GM12878 (cell line): ENCODE results near the gene MICAL3.

ENCODE experiments used
- HDAC6 ChIP-seq: fragments of 200-600 bp; sonication (generic); IDR thresholded peaks from one replicate; pipeline ENCODE4 v1.8.0; 2017; ENCODE audit warnings: antibody characterized with exemption; ENCODE audit not compliant: unreplicated experiment
- NFIC ChIP-seq: IDR thresholded peaks from 2 replicates; pipeline ENCODE4 v1.6.1; 2012; ENCODE audit warnings: low read depth, mild to moderate bottlenecking, inconsistent platforms, low read length, moderate library complexity
- SMC3 ChIP-seq: IDR thresholded peaks from 2 replicates; pipeline ENCODE4 v1.6.1; 2011; ENCODE audit warnings: low read length, improper control_type of control experiment, borderline replicate concordance
- TCF7 ChIP-seq: IDR thresholded peaks from 2 replicates; pipeline ENCODE4 v1.6.1; 2014; ENCODE audit warnings: antibody characterized with exemption, borderline replicate concordance
- TF ChIP-seq, protein P1 (sequence below): IDR thresholded peaks from 2 replicates; pipeline ENCODE4 v1.6.1; 2012; ENCODE audit warnings: low read depth, low read length, improper control_type of control experiment

DNA sequence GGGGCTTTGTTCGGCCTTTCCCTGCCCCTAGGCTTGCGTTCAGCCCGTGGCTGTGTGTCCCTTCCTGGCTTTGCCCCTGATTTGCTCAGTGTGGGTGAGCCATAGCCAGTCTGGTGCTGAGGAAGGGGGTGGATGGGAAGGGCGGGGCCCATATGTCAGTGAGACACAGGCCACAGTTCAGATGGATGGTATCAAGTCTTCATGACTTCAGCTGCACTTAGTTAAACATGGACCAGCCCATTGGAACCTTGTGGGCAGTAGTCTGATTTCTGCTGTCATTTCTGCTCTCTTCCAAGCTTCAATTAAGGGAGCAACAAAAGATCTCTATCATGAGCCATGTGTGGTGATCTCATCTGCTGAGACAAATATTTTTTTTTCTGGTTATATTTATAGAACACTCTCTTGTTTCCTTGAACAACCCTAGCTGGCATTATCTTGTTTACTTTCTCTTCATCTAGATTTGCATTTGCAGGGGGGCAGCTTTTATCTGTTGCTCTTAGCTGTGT is 31.9 kb upstream of the MICAL3 start:
- TF ChIP-seq SMC3 (no peak), HDAC6 (no peak), NFIC (no peak), TCF7 (no peak)
- TF ChIP-seq, protein P1, sequence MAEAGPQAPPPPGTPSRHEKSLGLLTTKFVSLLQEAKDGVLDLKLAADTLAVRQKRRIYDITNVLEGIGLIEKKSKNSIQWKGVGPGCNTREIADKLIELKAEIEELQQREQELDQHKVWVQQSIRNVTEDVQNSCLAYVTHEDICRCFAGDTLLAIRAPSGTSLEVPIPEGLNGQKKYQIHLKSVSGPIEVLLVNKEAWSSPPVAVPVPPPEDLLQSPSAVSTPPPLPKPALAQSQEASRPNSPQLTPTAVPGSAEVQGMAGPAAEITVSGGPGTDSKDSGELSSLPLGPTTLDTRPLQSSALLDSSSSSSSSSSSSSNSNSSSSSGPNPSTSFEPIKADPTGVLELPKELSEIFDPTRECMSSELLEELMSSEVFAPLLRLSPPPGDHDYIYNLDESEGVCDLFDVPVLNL, result no peak
